ENCODE results near the gene TENT5A.

The TENT5A gene

DNA sequence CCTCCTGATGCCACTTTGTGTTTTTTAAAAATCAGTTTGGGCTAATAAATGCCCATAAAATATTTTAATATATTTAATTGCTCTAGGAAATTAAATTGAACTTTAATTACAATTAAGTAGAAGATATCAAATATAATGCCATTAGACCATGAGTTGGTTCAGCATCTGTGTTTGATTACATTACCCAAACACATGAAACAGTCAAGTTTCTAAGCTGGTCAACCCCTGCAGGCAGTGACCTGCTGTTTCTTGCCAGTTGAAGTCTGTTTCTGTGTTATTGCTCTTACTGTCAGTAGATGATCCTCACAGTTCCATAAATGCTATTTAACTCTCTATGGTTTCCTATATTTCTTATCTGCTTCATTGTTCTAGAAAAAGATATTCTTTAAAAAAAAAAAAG is 9.7 kb upstream of the TENT5A start:
- ATAC-seq (no peak), DNase-seq (no peak)
- H3K4me3 Mint-ChIP-seq = no peak overlapping the region
- H3K9me3 Mint-ChIP-seq = no peaks in the 10 kb centered on the region
- H3K27me3 Mint-ChIP-seq = peaks cover 15% of the 10 kb centered on the region
- no peak overlapping the region for H3K27ac Mint-ChIP-seq
- H3K4me1 Mint-ChIP-seq = no peaks in the 10 kb centered on the region

DNA sequence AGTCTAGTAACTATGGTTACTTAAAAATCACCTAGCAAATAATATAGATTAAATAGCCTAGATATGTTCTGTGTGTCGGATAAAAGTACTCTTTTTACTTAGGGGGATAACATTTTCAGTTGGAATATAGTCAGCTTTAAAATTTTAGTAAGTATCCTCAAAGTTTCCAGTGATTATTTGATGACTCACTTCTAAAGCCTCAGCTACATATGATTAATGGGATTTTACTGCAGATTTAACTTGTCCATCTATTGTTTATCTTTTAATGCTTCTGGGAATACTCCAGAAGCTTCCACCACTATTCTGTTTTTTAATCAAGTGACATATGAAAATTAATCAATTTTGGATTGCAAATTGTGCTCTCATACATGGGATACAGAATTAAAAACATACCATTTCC is 8.7 kb upstream of the TENT5A start:
- DNase-seq = no peak
- ATAC-seq = no peak
- no peak overlapping the region for H3K27ac Mint-ChIP-seq
- H3K4me3 Mint-ChIP-seq = no peak overlapping the region
- peaks cover 5% of the 10 kb centered on the region for H3K27me3 Mint-ChIP-seq
- no peaks in the 10 kb centered on the region for H3K9me3 Mint-ChIP-seq
- no peaks in the 10 kb centered on the region for H3K4me1 Mint-ChIP-seq

DNA sequence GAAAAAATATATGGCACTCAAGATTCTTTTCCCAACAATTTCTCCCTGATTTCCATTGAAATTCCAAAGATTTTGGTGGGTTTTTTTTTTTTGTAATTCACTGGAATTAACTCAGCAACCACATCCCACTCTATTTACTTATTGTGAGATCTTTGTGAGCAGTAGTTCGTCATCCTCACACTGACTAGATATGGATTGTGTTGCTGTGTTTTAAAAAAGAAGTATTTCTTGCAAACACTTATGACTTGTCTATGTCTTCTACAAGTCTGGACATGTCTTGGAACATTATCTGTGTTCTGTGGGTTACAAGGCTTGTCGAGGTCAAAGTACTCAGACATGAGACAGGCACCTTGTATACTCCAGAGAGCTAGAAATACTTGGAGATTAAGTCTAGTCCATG is 7.3 kb upstream of the TENT5A start:
- no peak overlapping the region for H3K4me3 Mint-ChIP-seq
- no peak overlapping the region for H3K27ac Mint-ChIP-seq
- H3K4me1 Mint-ChIP-seq = no peaks in the 10 kb centered on the region
- ATAC-seq = no peak
- no peaks in the 10 kb centered on the region for H3K9me3 Mint-ChIP-seq
- H3K27me3 Mint-ChIP-seq = no peaks in the 10 kb centered on the region
- DNase-seq = no peak

GRCh38 chr6:81758221-81758620 is 5.7 kb upstream of the TENT5A start:
- DNase-seq (no peak), ATAC-seq (no peak)
- peaks cover 8% of the 10 kb centered on the region for H3K27me3 Mint-ChIP-seq
- no peak overlapping the region for H3K4me3 Mint-ChIP-seq
- no peaks in the 10 kb centered on the region for H3K9me3 Mint-ChIP-seq
- no peak overlapping the region for H3K27ac Mint-ChIP-seq
- H3K4me1 Mint-ChIP-seq = peaks cover under 1% of the 10 kb centered on the region

- H3K9me3 Mint-ChIP-seq = no peaks in the 10 kb centered on the region
- H3K27ac Mint-ChIP-seq = no peak overlapping the region
- peaks cover 8% of the 10 kb centered on the region for H3K27me3 Mint-ChIP-seq
- peaks cover 6% of the 10 kb centered on the region for H3K4me1 Mint-ChIP-seq
- ATAC-seq (no peak), DNase-seq (no peak)
- H3K4me3 Mint-ChIP-seq = no peak overlapping the region
Observed at GRCh38 chr6:81756690-81757089, 4.2 kb upstream of the TENT5A start.

DNA sequence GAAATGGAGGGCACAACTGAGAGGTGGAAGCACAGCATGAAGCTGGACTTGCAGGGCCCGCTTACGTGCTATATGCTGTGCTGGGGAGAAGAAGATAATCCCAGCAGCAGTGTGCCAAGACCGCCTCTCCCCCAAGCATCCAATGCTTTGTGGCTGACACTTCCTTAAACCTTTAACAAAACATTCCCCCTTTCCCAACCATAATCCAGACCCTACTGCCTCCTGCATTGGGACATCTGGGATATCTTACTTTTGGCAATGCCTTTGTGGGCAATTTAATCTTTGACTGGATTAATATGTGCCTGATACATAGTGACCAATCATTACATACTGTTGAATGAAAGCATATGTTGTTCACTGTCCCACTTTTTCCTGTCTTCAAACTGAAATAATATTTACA is 3.1 kb upstream of the TENT5A start:
- DNase-seq = no peak
- Mint-ChIP-seq H3K9me3 (no peaks in the 10 kb centered on the region), H3K27ac (no peak overlapping the region), H3K4me3 (no peak overlapping the region), H3K4me1 (peaks cover 17% of the 10 kb centered on the region), H3K27me3 (peaks cover 19% of the 10 kb centered on the region)
- ATAC-seq = no peak

DNA sequence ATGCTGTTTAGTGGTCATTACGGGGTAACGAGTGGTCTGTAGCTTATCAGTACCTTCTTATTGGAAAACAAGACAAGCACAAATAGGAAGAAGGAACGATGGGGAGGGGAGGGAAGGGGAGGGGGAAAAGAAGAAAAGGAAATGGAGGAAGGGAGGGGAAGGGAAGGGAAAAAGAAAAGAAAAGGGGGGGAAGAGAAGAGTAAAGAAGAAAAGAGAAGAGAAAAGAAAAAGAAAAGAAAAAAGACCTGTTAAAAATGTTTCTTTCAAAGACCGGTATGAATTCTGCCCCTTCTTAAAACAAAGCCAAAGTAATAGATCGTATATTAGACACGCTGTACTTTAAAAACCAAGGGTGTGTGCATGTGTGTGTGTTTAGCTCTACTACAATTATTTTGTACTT is 2.4 kb upstream of the TENT5A start:
- Mint-ChIP-seq H3K9me3 (no peaks in the 10 kb centered on the region), H3K27ac (no peak overlapping the region), H3K27me3 (peaks cover 21% of the 10 kb centered on the region), H3K4me1 (peaks cover 23% of the 10 kb centered on the region), H3K4me3 (no peak overlapping the region)
- ATAC-seq (no peak), DNase-seq (no peak)

- peak; percentile 81 to 87 for DNase-seq
Observed at GRCh38 chr6:81753711-81754577, 1.5 kb upstream of the TENT5A start.

DNA sequence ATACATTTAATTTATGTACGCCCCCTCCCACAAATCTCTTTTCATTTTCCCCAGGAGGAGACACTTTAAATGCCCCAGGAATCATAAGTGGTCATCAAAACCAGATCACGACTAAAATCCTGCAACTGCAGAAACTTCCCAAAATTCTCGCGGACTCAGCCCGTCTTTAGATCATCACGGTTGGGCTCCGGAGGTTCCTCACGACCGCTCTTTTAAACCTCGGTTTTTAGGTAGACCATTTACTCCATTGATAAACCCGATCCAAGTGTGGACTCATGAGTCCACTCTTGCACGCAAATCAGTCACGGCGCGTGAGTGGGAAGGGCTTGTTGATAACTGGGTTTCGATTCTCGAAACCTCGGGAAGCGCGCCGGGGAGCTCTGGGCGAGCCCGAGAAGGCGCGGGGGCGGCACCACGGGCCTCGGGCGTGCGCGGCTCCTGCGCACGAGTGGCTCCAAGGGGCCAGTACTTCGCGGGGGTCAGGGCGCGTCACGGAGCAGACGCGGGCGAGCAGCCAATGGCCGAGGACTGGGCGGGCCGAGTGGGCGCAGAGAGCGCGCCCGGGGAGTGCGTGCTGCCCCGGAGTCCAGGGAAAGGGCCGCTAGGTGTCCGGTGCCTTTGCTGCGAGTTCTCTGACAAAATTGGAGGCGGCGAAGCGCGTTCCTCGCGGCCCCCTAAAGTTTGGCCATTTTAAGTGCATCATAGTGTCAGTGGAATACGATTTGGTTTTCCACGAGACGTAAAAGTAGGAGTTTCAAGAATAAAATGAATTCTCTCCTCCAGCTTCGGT is 635 bp upstream of the TENT5A start:
- no peaks in the 10 kb centered on the region for H3K9me3 Mint-ChIP-seq
- peak overlapping the region; percentile 35 to 87 for H3K27ac Mint-ChIP-seq

More at GRCh38 chr6:81753711-81754577, 1.5 kb upstream of the TENT5A start:
- peaks cover 21% of the 10 kb centered on the region for H3K27me3 Mint-ChIP-seq
- ATAC-seq = peak; percentile 78
- H3K9me3 Mint-ChIP-seq = no peaks in the 10 kb centered on the region
- peaks cover 32% of the 10 kb centered on the region for H3K4me1 Mint-ChIP-seq
- peak overlapping the region; percentile 93 to 94 for H3K4me3 Mint-ChIP-seq
- H3K27ac Mint-ChIP-seq = peak overlapping the region in 1 of 2 donors; percentile 72

GRCh38 chr6:81751388-81752083 is 945 bp downstream of the TENT5A start:
- DNase-seq = peak; percentile 36 to 39
- peak overlapping the region; percentile 93 to 94 for H3K4me3 Mint-ChIP-seq
- peak overlapping the region; percentile 12 to 35 for H3K27ac Mint-ChIP-seq
- H3K9me3 Mint-ChIP-seq = no peaks in the 10 kb centered on the region
- peaks cover 32% of the 10 kb centered on the region for H3K4me1 Mint-ChIP-seq
- no peak for ATAC-seq
- peaks cover 21% of the 10 kb centered on the region for H3K27me3 Mint-ChIP-seq

More for the DNA sequence above, 635 bp upstream of the TENT5A start:
- peak overlapping the region; percentile 93 to 94 for H3K4me3 Mint-ChIP-seq
- ATAC-seq (peak; percentile 52), DNase-seq (peak; percentile 55 to 57)
- peaks cover 32% of the 10 kb centered on the region for H3K4me1 Mint-ChIP-seq
- peaks cover 21% of the 10 kb centered on the region for H3K27me3 Mint-ChIP-seq

DNA sequence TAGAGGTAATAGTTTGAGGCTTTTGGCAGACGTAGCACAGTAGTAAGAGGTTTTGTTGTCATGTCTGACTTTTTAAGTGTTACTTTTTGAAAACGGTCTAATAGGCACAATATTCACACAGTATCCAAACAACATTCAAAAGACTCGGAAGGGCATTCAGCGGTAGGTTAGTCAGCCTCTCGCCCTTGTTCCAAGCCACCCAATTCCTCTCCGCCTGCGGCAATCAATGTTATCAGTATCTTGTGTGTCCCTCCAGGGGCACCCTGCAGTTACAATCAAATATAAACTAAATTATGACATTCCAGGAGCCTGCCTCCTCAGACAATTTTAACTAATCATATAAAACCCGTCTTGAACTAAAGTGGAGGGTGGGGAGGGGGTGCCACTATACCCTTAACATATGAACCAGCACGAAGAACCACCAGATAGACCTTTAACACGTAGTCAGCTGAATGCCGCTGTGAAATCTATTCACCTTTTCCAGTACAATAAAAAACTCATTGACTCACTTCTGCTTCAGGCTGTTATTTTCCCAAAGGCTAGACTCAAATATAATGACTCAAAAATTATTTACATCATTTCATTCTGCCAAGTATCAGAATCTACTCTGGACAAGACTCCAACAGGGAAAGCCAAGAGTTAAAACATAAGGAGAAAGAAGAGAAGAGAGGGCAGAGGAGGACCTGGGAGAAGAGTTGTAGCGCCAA is 1.6 kb downstream of the TENT5A start:
- H3K9me3 Mint-ChIP-seq = no peaks in the 10 kb centered on the region
- peak overlapping the region; percentile 93 to 94 for H3K4me3 Mint-ChIP-seq
- H3K27ac Mint-ChIP-seq = no peak overlapping the region
- DNase-seq (no peak), ATAC-seq (no peak)
- peaks cover 21% of the 10 kb centered on the region for H3K27me3 Mint-ChIP-seq
- peaks cover 32% of the 10 kb centered on the region for H3K4me1 Mint-ChIP-seq

DNA sequence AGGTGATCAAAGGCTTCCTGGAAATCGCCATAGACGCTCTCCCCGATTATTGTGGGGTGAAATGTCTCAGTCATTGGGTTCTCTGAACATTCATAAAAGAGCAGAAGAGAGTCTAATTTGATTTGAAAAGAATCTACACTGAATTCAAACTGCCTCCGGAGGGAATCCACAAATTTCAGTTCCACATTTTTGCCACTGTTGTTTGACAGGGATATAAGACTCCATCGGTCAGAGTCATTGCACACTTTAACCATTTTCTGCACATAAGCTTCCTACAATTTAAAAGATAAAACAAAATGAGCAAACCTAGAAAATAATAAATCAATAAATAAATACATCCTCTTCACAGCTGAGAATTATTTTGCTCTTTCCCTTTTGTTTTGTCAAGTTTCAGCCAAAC is 2.3 kb downstream of the TENT5A start:
- DNase-seq (no peak), ATAC-seq (no peak)
- Mint-ChIP-seq H3K4me1 (peaks cover 34% of the 10 kb centered on the region), H3K27me3 (peaks cover 21% of the 10 kb centered on the region), H3K27ac (no peak overlapping the region), H3K9me3 (no peaks in the 10 kb centered on the region), H3K4me3 (peak overlapping the region; percentile 44 to 93)

- Mint-ChIP-seq H3K9me3 (no peaks in the 10 kb centered on the region), H3K27ac (no peak overlapping the region), H3K4me3 (no peak overlapping the region), H3K27me3 (peaks cover 21% of the 10 kb centered on the region), H3K4me1 (peaks cover 39% of the 10 kb centered on the region)
- no peak for DNase-seq
- ATAC-seq = no peak
Observed at GRCh38 chr6:81749707-81750106, 2.8 kb downstream of the TENT5A start.

DNA sequence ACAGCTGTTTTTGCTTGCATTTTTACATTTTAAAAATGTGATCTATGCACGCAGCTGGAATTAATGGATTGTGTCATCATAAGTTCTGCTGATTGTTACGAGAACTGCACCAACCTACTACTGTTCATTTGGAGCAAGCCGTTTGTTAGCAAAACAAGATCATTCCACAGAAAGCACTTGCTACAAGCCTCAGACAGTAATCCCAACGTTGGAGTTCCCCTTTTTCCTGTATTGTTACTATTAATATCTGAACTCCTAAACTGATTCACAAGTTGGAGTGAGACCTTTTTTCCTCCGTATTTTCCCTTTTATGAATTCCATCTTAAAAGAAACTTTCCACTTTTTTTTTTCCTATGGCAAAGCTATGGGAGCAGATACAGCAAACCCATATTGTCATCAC is 3.5 kb downstream of the TENT5A start:
- DNase-seq (no peak), ATAC-seq (no peak)
- no peak overlapping the region for H3K4me3 Mint-ChIP-seq
- H3K9me3 Mint-ChIP-seq = no peaks in the 10 kb centered on the region
- H3K27ac Mint-ChIP-seq = no peak overlapping the region
- H3K4me1 Mint-ChIP-seq = peaks cover 42% of the 10 kb centered on the region
- H3K27me3 Mint-ChIP-seq = peaks cover 15% of the 10 kb centered on the region

DNA sequence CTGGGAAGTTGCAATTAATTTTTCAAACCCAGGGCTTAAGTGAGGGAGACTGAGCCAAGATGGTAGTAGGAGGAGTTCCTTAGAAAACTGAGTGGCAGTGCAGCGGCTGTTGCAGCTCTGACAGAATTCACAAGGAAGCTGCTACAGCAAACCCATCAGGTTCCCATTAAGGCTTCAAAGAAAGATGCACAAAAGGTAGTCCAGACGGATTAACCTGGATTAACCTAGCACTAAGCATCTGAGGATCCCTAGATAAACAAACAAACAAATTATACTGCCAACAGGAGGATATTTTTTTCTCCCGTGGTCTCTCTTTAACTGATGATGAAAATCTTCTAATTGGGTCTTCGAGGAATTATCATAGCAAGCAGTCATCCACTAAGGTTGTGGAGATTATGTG is 5.2 kb downstream of the TENT5A start:
- Mint-ChIP-seq H3K9me3 (no peaks in the 10 kb centered on the region), H3K27ac (no peak overlapping the region), H3K4me1 (peaks cover 38% of the 10 kb centered on the region), H3K4me3 (no peak overlapping the region), H3K27me3 (peaks cover 13% of the 10 kb centered on the region)
- ATAC-seq (no peak), DNase-seq (no peak)

Measured in stimulated activated naive CD8-positive, alpha-beta T cell treated with anti-CD3 and anti-CD28 coated beads, Interleukin-15, amount 100 ng/mL, for 72 hours (primary cell).